Thyroid gland (tissue), 4 donors: Measurements from ENCODE around the gene SLC9A5.

Source experiments
- POLR2A ChIP-seq, 2 donors: fragments of 450-650 bp; IDR thresholded peaks; one replicate each; pipeline ENCODE4 v1.6.1; 2017; ENCODE audit warnings: antibody characterized with exemption in 2 of 2, mild to moderate bottlenecking in 2 of 2, moderate library complexity in 1 of 2
- TF ChIP-seq, protein P1 (sequence below), 6 experiments: fragments of 200-600 bp in 3 of 6; fragments of 450-650 bp in 3 of 6; sonication (generic) in 3 of 6; IDR thresholded peaks; one replicate each; pipeline ENCODE4 v1.5.1; 2016 to 2019; ENCODE audit warnings: antibody characterized with exemption in 6 of 6, mild to moderate bottlenecking in 2 of 6, inconsistent platforms in 1 of 6, moderate library complexity in 1 of 6

- TF ChIP-seq, protein P1, sequence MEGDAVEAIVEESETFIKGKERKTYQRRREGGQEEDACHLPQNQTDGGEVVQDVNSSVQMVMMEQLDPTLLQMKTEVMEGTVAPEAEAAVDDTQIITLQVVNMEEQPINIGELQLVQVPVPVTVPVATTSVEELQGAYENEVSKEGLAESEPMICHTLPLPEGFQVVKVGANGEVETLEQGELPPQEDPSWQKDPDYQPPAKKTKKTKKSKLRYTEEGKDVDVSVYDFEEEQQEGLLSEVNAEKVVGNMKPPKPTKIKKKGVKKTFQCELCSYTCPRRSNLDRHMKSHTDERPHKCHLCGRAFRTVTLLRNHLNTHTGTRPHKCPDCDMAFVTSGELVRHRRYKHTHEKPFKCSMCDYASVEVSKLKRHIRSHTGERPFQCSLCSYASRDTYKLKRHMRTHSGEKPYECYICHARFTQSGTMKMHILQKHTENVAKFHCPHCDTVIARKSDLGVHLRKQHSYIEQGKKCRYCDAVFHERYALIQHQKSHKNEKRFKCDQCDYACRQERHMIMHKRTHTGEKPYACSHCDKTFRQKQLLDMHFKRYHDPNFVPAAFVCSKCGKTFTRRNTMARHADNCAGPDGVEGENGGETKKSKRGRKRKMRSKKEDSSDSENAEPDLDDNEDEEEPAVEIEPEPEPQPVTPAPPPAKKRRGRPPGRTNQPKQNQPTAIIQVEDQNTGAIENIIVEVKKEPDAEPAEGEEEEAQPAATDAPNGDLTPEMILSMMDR (IDR thresholded peaks at IDR 0.05): no peak
- TF ChIP-seq POLR2A (IDR thresholded peaks at IDR 0.05): no peak
Measured at GRCh38 chr16:67269766-67270165, 21.0 kb downstream of the SLC9A5 start.
